Progenitor cell of endocrine pancreas (in vitro differentiated cells): ENCODE results near the gene BTBD9. TPM values are rescaled to one million over a fixed set of nuclear protein-coding genes. Genes with fewer than 3 reads are reported as not detected.

ENCODE experiments used
- DNase-seq: peaks from one replicate; pipeline ENCODE4 v3.0.0; 2021; ENCODE audit warnings: low spot score; ENCODE audit not compliant: unreplicated experiment
- H3K27ac Mint-ChIP-seq: 2 replicates; pipeline ENCODE4 v1.8.0; 2021; ENCODE audit warnings: mild to moderate bottlenecking, moderate library complexity, mixed read lengths
- H3K27me3 Mint-ChIP-seq: 2 replicates; pipeline ENCODE4 v1.8.0; 2021; ENCODE audit warnings: mixed read lengths
- H3K36me3 Mint-ChIP-seq: 2 replicates; pipeline ENCODE4 v1.8.0; 2022; ENCODE audit warnings: mixed read lengths; ENCODE audit not compliant: insufficient read depth
- H3K4me1 Mint-ChIP-seq: 2 replicates; pipeline ENCODE4 v1.8.0; 2021; ENCODE audit warnings: low read depth, mixed read lengths
- H3K4me3 Mint-ChIP-seq: 2 replicates; pipeline ENCODE4 v1.8.0; 2021; ENCODE audit warnings: low read depth, mild to moderate bottlenecking, moderate library complexity, mixed read lengths
- H3K9me3 Mint-ChIP-seq: 2 replicates; pipeline ENCODE4 v1.8.0; 2021; ENCODE audit warnings: low read depth, mixed read lengths
- total RNA-seq: library from RNA; stranded (reverse); gene quantifications from 2 replicates; pipeline ENCODE4 v1.2.1, GENCODE V29; 2021
- TF ChIP-seq, protein P1 (sequence below): fragments of 200-600 bp; sonication (generic); IDR thresholded peaks from one replicate; pipeline ENCODE4 v1.5.0; 2021; ENCODE audit warnings: antibody characterized with exemption, mild to moderate bottlenecking; ENCODE audit not compliant: unreplicated experiment

The BTBD9 gene
- total RNA-seq, 1 donor from 2014 or later = 25.9 TPM

DNA sequence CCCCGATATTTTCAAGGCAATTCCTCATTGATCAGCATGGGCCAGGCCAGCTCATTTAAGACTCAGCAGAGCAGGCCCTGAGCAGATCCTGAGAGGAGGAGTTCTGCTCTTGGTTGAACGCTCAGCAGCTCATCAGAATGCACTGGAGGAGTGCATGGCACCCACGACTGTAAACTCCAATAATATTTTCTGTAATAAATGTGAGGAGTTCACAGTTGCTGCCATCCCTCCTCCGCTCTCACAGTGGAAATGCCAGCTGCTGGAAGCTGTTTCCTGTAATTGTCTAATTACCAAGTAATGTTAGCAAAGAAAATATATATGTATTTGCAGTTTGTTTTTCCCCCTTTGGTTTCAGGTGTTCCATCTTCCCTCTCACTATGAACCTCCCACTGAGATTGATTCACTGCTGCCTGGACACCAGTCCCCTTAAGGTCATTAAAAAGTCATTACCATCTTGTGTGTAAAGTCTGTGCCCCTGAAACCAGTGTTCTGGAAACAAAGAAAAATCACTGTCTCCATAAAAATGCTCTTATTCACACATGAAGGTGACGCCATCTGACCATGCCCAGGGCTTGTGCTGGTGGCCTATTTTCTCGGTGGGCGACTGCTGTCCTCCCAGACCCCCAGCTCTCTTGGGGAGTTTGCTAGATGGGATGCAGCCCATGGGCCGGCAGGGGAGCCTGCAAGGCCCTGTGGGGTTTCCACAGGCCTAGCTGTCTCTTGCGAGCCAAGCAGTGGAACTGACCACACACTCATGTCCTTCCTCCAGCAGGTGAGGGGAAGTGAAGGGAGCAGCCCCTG is 446.0 kb downstream of the BTBD9 start:
- no peak overlapping the region for H3K4me3 Mint-ChIP-seq
- no peaks in the 10 kb centered on the region for H3K36me3 Mint-ChIP-seq
- no peaks in the 10 kb centered on the region for H3K9me3 Mint-ChIP-seq
- H3K27ac Mint-ChIP-seq = no peak overlapping the region
- no peaks in the 10 kb centered on the region for H3K27me3 Mint-ChIP-seq
- TF ChIP-seq, protein P1, sequence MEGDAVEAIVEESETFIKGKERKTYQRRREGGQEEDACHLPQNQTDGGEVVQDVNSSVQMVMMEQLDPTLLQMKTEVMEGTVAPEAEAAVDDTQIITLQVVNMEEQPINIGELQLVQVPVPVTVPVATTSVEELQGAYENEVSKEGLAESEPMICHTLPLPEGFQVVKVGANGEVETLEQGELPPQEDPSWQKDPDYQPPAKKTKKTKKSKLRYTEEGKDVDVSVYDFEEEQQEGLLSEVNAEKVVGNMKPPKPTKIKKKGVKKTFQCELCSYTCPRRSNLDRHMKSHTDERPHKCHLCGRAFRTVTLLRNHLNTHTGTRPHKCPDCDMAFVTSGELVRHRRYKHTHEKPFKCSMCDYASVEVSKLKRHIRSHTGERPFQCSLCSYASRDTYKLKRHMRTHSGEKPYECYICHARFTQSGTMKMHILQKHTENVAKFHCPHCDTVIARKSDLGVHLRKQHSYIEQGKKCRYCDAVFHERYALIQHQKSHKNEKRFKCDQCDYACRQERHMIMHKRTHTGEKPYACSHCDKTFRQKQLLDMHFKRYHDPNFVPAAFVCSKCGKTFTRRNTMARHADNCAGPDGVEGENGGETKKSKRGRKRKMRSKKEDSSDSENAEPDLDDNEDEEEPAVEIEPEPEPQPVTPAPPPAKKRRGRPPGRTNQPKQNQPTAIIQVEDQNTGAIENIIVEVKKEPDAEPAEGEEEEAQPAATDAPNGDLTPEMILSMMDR = no peak
- H3K4me1 Mint-ChIP-seq = peaks cover 8% of the 10 kb centered on the region
- DNase-seq = no peak

DNA sequence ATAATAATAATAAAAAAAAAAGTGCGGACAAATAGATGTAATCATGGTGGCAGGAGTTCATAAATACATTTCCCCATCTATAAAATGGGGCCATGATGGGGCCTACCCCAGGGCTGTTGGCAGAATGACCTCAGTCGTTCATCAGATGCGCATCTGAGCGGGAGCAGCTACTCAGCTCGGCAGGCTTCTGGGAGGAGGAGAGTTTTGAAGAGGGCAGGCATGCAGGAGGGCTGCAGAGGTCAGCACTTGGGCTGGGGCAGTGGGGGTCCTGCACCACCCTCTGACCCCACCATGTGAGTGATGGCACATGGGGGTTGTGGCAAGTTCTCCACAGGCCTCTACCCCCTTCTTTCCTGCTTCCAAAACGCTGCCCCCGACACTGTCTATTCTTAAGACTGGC is 446.7 kb downstream of the BTBD9 start:
- no peak overlapping the region for H3K27ac Mint-ChIP-seq
- no peak overlapping the region for H3K4me3 Mint-ChIP-seq
- peaks cover 8% of the 10 kb centered on the region for H3K4me1 Mint-ChIP-seq
- H3K36me3 Mint-ChIP-seq = peaks cover 1% of the 10 kb centered on the region
- no peak for DNase-seq
- TF ChIP-seq, protein P1 = no peak
- H3K27me3 Mint-ChIP-seq = peaks cover 4% of the 10 kb centered on the region
- no peaks in the 10 kb centered on the region for H3K9me3 Mint-ChIP-seq

DNA sequence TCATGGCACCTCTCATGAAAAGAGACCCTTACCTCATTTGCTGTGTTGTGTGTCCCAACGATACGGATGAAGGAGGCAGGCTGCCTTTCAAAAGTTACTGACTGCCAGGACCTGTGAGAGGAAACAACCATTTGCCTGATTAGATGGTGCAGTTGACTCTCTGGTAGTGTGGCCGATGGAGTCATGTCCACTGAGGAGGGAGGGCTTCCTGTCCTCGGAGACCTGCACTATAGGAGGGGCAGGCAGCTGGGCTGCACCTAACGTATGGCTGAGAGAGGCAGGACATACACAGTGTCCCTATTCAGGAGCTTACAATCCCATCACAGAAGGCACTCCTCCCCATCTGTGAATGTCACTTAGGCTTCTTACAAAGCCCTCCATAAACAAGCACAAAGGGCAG is 447.2 kb downstream of the BTBD9 start:
- TF ChIP-seq, protein P1 = no peak
- no peak for DNase-seq
- H3K4me1 Mint-ChIP-seq = peaks cover 9% of the 10 kb centered on the region
- H3K27me3 Mint-ChIP-seq = peaks cover 7% of the 10 kb centered on the region
- no peaks in the 10 kb centered on the region for H3K9me3 Mint-ChIP-seq
- no peak overlapping the region for H3K27ac Mint-ChIP-seq
- H3K36me3 Mint-ChIP-seq = peaks cover 1% of the 10 kb centered on the region
- no peak overlapping the region for H3K4me3 Mint-ChIP-seq

DNA sequence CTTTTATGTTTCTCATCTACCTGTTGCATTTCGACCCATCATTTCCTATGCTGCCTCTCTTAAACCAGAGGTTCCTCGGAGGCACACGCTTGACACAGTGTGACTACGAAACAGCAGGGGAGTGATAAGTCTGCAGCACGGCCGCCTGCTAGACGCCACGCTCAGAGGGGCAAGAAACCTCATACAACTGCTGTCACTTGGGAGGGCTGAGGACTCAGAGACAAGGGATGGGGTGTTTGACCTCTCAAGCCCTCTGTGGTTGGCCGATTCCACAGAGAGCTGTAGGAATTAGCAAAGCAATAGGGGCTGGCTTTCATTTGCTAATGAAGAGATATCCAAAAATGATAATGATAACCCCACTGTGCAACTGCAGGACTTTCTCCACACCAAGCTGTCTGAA is 447.7 kb downstream of the BTBD9 start:
- Mint-ChIP-seq H3K36me3 (peaks cover 1% of the 10 kb centered on the region), H3K27me3 (peaks cover 12% of the 10 kb centered on the region), H3K4me3 (no peak overlapping the region), H3K4me1 (peaks cover 13% of the 10 kb centered on the region), H3K27ac (peak overlapping the region; percentile 66), H3K9me3 (no peaks in the 10 kb centered on the region)
- TF ChIP-seq, protein P1 = no peak
- no peak for DNase-seq

DNA sequence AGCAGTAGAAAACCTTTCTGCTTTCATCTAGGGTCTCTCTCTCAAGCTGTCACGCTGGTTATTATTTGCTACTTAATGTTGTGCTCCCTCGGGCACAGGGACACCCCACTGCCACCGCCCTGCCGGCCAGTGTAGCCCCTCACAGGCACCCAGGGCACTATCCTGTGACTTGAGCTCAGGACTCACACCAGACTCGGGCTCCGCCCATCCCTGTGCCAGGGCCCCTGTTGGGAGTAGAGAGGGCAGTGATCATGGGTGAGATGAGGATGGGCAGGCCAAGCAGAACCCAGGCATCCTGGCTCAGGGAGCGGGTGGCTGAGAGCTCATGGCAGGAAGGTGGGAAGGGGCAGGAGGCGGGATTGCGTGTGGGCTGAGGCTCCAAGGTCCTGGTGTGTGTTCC is 448.3 kb downstream of the BTBD9 start:
- no peak for DNase-seq
- TF ChIP-seq, protein P1 = no peak
- Mint-ChIP-seq H3K9me3 (no peaks in the 10 kb centered on the region), H3K4me3 (no peak overlapping the region), H3K4me1 (peaks cover 15% of the 10 kb centered on the region), H3K27ac (no peak overlapping the region), H3K27me3 (peaks cover 14% of the 10 kb centered on the region), H3K36me3 (peaks cover 1% of the 10 kb centered on the region)
